A549 (cell line): Measurements from ENCODE around the gene AQP7.
"Not testable (repeated sequence)": the region's sequence is repeated elsewhere in the genome, so short reads cannot be mapped to it uniquely, and the experiment has no call there.

Experiments
- CTCF ChIP-seq: fragments of >200 bp; sonication (Bioruptor Twin); formaldehyde crosslinking; IDR thresholded peaks from 3 replicates; pipeline ENCODE4 v1.5.1; 2016
- MAX ChIP-seq: IDR thresholded peaks from 2 replicates; pipeline ENCODE4 v1.6.1; 2012
- RFX5 ChIP-seq: fragments of 450-650 bp; IDR thresholded peaks from 2 replicates; pipeline ENCODE4 v1.7.1; 2014; ENCODE audit warnings: antibody characterized with exemption, mild to moderate bottlenecking, moderate library complexity

- TF ChIP-seq CTCF, RFX5, MAX: not testable (repeated sequence)
These were observed 16.3 kb downstream of the AQP7 start for GRCh38 chr9:33385979-33386640.
